Activated CD8-positive, alpha-beta memory T cell treated with anti-CD3 and anti-CD28 coated beads, Interleukin-2, amount 10 ng/mL, durations not matched to agents 7 days and 5 days (primary cell): ENCODE measurements around the gene LYL1. TPM values are rescaled to one million over a fixed set of nuclear protein-coding genes. Genes with fewer than 3 reads are reported as not detected.
A peak's percentile ranks its signal among the peaks of the same experiment; 100 is the strongest.

Source experiments
- ATAC-seq: fragments of 150-1000 bp; cut with Tn5 transposase; one replicate; pipeline ENCODE4 v1.10.0; 2021; ENCODE audit warnings: moderate library complexity
- CTCF ChIA-PET: fragments of 350-600 bp; sonication (Branson Sonifier 250); formaldehyde crosslinking; loops from one replicate; lab custom pipeline; 2021; ENCODE audit warnings: antibody characterized with exemption; lab: Charles Lee
- DNase-seq: peaks from one replicate; pipeline ENCODE4 v3.0.0-alpha.2; 2020
- H3K27ac Mint-ChIP-seq: one replicate; pipeline ENCODE4 v1.8.0; 2021; ENCODE audit warnings: mild to moderate bottlenecking, mixed read lengths
- H3K27me3 Mint-ChIP-seq: one replicate; pipeline ENCODE4 v1.8.0; 2021; ENCODE audit warnings: mixed read lengths
- H3K36me3 Mint-ChIP-seq: one replicate; pipeline ENCODE4 v1.8.0; 2021; ENCODE audit warnings: mild to moderate bottlenecking, mixed read lengths
- H3K4me1 Mint-ChIP-seq: one replicate; pipeline ENCODE4 v1.8.0; 2021; ENCODE audit warnings: mixed read lengths
- H3K4me3 Mint-ChIP-seq: one replicate; pipeline ENCODE4 v1.8.0; 2021; ENCODE audit warnings: mild to moderate bottlenecking, moderate library complexity, mixed read lengths
- H3K9me3 Mint-ChIP-seq: one replicate; pipeline ENCODE4 v1.8.0; 2022; ENCODE audit warnings: low read depth, mixed read lengths
- total RNA-seq, 2 experiments: library from RNA; stranded (reverse); gene quantifications; one replicate each; pipeline ENCODE4 v1.2.3, GENCODE V29; 2021

LYL1 gene
- total RNA-seq, 2 experiments from 2014 or later, result 0.49 to 0.64 TPM

DNA sequence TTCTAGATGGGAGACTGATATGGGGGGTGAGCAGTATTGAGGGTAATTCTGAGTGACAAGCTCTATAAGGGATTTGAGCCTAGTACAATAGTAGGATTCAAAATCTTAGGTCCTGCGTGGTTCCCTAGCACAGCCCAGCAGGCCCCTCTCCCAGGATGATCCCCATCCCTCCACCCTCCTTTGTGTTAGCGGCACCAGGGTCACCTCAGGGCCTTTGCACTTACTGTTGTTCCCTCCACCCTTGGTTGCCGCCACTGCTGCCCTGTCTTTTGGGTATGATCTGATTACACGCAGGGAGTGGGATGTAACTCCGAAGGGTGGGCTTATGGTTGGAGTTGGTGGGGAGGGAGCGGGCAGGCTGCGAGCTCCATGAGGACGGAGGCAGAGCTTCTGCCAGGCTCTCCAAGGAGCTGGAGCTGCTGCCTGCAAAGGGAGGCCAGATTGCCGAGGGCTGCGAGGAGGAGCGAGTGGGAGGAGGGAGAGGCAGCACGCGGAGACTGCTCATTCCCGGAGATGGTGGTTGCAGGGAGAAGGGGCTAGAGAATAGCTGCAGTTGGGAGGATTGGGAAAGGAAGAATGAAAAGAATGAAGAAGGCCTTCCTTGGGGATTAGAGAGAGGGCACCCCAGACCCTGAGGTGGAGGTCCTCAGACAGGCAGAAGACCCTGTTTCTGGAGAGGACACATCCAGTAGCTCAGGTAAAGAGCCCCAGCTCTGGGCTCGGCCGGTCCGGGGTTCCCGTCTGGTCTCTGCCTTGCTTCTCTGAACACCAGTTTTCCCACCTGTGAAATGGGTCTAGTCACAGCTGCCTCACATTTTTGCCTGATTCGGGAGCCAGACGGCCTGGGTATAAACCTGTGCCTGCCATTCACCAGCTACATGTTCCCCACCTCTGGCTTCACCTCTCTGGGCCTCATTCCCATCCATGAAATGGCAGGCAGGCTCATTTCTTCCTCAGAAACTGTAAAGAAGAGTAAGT is 20.6 kb upstream of the LYL1 start:
- no peak overlapping the region for H3K4me3 Mint-ChIP-seq
- H3K36me3 Mint-ChIP-seq, result no peaks in the 10 kb centered on the region
- H3K27me3 Mint-ChIP-seq, result no peaks in the 10 kb centered on the region
- no peak overlapping the region for H3K27ac Mint-ChIP-seq
- H3K9me3 Mint-ChIP-seq, result no peaks in the 10 kb centered on the region
- CTCF ChIA-PET, result interaction anchor here (1.1 kb wide), 1 partner anchor 163 kb away, joined by 3 read pairs; no protein-coding TSS in a partner anchor
- H3K4me1 Mint-ChIP-seq, result peaks cover 44% of the 10 kb centered on the region
- ATAC-seq (no peak), DNase-seq (no peak)

DNA sequence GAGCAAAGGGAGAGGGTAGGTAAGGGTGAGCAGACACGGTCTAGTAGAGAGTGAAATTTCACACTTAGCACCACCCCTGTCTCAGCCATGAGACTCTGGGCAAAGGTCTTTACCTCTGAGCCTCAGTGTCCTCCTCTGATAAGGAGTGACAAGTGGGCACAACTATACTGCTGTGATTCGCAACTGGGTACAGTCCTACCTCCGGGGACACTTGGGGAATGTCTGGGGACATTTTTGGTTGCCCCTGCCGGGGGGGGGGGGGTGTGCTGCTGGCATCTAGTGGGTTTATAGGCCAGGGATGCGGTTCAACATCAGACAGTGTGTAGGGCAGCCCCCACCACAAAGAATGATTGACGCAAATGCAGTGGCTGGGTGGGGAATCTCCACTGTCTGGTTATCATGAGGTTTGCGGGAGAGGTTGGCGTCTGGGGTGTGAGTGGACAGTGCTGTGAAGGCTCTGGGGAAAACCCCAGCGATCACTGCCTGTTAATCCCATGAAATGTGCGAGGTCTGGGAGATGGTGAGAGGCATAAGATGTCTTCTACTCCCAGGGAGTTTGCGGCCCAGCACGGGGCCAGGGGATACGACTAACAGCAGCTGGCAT is 19.7 kb upstream of the LYL1 start:
- peak overlapping the region; percentile 47 for H3K27ac Mint-ChIP-seq
- no peaks in the 10 kb centered on the region for H3K36me3 Mint-ChIP-seq
- no peaks in the 10 kb centered on the region for H3K9me3 Mint-ChIP-seq
- no peak for ATAC-seq
- peaks cover 44% of the 10 kb centered on the region for H3K4me1 Mint-ChIP-seq
- DNase-seq, result no peak
- H3K4me3 Mint-ChIP-seq, result no peak overlapping the region
- no peaks in the 10 kb centered on the region for H3K27me3 Mint-ChIP-seq
- CTCF ChIA-PET, result no interaction called here

DNA sequence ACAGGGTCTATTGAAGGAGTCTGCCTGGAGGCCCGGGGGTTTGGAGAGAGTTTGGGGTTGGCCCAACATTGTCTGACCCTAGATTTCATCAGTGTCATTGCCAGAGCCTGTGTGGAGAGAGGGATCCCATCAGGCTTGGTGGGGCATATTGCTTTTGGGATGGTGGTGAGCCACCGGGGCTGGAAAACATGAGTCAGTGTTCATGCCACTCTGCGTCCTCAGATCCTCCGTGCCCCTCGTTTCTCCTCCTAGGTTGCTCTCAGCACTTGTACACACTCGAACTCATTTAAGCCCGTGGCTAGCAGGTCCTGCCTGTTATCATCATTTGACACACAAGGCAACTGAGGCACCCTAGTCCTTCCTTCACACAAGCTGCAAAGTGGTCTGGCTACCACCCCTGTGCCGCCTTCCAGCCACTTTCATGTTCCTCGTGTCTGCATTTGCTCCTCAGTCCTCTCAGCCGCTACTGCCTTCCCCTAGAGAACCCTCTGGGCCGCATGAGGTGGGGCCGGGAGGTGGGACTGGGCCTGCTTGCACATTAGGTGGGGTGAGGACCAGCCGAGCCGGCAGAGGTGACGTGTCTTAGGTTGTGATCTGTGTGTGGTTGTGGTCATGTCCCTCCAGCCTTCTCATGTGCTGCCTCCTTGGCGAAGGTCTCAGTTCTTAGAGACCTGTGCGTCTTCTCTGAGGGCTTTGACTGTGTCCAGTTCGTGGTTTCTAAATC is 19.1 kb upstream of the LYL1 start:
- no peak overlapping the region for H3K4me3 Mint-ChIP-seq

DNA sequence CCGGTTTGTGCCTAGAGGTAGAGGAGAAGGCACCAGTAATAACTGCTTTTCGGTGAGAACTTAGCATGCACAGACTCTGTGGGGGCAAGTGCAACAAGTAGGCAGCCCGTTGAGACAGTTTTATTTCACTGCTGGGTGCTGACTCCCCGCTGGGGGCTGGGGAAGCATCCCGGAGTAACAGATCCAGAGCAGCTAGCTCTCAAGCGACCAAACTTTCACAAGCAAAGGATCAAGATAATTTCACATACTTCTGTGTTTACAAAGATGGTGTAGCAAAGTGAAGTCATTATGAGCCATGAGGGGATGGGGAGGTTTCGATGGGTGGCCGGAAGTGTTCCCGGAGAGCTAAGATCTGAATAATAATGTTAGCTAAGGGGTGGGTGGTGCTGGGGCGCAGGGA is 18.2 kb upstream of the LYL1 start:
- ATAC-seq (no peak), DNase-seq (no peak)
- H3K27ac Mint-ChIP-seq, result peak overlapping the region; percentile 58
- H3K4me1 Mint-ChIP-seq, result peaks cover 48% of the 10 kb centered on the region
- H3K36me3 Mint-ChIP-seq, result peaks cover 1% of the 10 kb centered on the region
- CTCF ChIA-PET, result interaction anchor here (0.8 to 2.4 kb wide), 3 partner anchors 11 to 35 kb away, joined by 4 to 11 read pairs (median 5); no protein-coding TSS in a partner anchor
- H3K27me3 Mint-ChIP-seq, result no peaks in the 10 kb centered on the region
- H3K9me3 Mint-ChIP-seq, result no peaks in the 10 kb centered on the region
- no peak overlapping the region for H3K4me3 Mint-ChIP-seq

More for the DNA sequence above, 19.1 kb upstream of the LYL1 start:
- H3K27me3 Mint-ChIP-seq, result no peaks in the 10 kb centered on the region
- CTCF ChIA-PET, result interaction anchor here (0.8 to 2.4 kb wide), 2 partner anchors 10 to 17 kb away, joined by 5 to 11 read pairs; no protein-coding TSS in a partner anchor
- no peaks in the 10 kb centered on the region for H3K36me3 Mint-ChIP-seq
- ATAC-seq, result no peak
- no peaks in the 10 kb centered on the region for H3K9me3 Mint-ChIP-seq
- DNase-seq, result peak; percentile 63
- peaks cover 44% of the 10 kb centered on the region for H3K4me1 Mint-ChIP-seq
- peak overlapping the region; percentile 47 for H3K27ac Mint-ChIP-seq

DNA sequence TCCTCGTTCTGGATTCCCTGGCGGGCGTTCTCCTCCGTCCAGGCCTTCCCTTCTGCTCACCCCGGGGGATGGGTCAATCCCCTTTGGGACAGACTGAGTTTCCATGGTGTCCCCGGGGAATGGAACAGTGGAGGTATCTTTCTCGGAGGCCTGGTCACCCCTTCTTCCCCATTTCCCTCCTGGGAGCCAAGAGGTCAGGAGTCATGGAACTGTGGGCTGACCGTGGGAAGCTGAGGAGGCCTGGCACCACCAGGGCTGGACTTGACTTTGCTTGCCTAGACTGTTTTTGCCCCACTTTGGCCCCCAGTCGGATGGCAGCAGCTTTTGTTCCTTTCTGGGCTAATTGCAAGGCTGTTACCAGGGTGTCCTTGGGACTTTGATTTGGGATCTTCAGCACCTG is 17.4 kb upstream of the LYL1 start:
- Mint-ChIP-seq H3K4me1 (peaks cover 56% of the 10 kb centered on the region), H3K27me3 (no peaks in the 10 kb centered on the region), H3K27ac (no peak overlapping the region), H3K4me3 (peak overlapping the region; percentile 74), H3K36me3 (peaks cover 1% of the 10 kb centered on the region), H3K9me3 (no peaks in the 10 kb centered on the region)
- no peak for DNase-seq
- CTCF ChIA-PET, result interaction anchor here (1.4 to 2.4 kb wide), 4 partner anchors 8 to 35 kb away, joined by 4 to 11 read pairs (median 5); partner anchors contain the start of genes IER2 and STX10
- no peak for ATAC-seq

DNA sequence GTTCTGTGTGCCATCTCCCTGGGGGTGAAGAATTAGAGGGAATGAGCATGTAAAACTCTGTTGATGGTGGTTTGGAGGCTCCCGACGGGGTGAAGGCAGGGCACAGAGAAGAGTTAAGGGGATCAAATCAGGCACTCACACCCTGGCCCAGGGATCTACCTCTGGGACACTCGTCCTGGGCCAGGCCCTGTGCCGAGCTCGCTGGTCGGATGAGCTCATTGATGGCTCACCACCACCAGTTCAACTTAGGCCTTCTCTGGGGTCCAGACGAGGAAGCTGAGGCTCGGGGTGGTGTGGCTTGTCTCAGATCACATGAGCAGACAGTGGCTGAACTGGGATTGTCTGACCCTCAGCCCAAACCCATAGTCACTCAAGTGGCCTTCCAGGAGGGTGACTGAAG is 17.0 kb upstream of the LYL1 start:
- no peak for DNase-seq
- Mint-ChIP-seq H3K27me3 (no peaks in the 10 kb centered on the region), H3K9me3 (no peaks in the 10 kb centered on the region), H3K27ac (no peak overlapping the region), H3K4me3 (peak overlapping the region; percentile 74), H3K36me3 (peaks cover 1% of the 10 kb centered on the region), H3K4me1 (peaks cover 60% of the 10 kb centered on the region)
- CTCF ChIA-PET, result interaction anchor here (0.8 to 2.4 kb wide), 6 partner anchors 8 to 36 kb away, joined by 3 to 11 read pairs (median 4); partner anchors contain the start of genes IER2 and STX10
- no peak for ATAC-seq

DNA sequence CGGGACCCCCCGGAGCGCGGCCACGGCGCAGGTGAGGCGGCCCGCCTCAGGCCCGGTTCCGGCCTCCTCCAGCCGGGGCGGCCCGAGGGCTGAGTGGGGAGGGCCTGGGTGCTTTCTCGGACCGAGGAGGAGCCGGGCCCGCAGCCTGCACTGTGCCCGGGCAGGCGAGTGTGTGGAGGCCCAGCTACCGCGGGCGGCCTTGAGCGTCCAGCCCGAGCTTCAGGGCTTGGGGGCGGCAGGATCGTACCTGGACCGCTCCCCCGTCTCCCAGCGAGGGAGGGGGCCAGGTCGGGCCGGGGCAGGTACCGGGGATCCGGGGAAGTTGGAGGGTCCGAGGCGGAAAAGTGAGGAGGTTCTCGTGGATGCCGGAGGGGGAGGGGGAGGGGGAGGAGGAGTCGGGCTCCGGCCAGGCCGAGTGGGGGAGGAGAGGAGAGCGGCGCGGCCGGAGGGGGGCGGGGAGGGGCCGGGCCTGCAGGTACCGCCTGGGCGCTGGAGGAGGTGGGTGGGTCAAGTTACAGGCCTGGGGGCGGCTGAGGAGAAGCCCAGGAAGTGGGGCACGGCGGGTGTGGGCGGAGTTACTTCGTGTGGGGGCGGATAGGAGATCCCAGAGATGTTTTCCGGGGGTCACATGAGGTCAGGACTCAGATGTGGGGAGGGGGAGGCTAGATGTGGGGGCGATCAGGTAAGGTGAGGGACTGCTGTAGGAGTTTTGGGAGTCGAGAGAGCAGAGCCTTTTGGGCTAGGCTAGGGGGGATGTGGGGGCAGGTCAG is 16.0 kb upstream of the LYL1 start:
- H3K9me3 Mint-ChIP-seq, result no peaks in the 10 kb centered on the region
- H3K4me1 Mint-ChIP-seq, result peaks cover 61% of the 10 kb centered on the region
- CTCF ChIA-PET, result interaction anchor here (0.8 to 3.7 kb wide), 11 partner anchors 9 to 77 kb away, joined by 3 to 32 read pairs (median 4); partner anchors contain the start of genes IER2 and STX10
- peak; percentile 81 for DNase-seq
- no peaks in the 10 kb centered on the region for H3K27me3 Mint-ChIP-seq
- no peak for ATAC-seq
- peak overlapping the region; percentile 76 for H3K27ac Mint-ChIP-seq
- peak overlapping the region; percentile 74 for H3K4me3 Mint-ChIP-seq
- H3K36me3 Mint-ChIP-seq, result peaks cover 1% of the 10 kb centered on the region

DNA sequence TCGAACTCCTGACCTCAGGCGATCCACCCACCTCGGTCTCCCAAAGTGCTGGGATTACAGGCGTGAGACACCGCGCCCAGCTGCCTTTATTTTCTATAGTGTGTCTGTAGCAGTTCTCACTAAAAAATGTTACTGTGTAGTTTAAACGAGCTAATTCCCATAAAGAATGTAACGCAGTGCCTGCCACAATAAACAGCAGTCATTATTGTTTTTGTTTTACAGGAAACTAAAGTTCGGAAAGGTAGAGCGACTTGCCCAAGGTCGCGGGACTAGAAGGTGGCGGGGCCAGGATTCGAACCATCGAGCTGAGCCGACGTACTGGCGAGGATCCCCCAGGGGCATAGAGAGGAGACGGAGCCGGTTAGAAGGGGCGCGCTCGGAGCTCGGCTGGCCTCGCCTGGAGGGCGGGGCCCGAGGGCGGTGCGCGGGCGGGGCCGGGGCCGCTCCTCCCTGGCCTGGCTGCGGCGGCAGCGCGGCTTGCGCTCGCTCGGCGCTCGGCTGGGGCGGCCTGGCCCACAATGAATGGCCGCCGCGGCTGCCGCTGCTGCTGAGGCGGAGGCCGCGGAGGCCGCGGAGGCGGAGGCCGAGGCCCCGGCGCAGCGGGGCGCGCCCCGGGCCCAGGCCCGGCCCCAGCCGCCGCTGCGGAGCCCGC is 15.2 kb upstream of the LYL1 start, which contains the start of gene NACC1:
TSS of gene NACC1 (plus strand) at position 493 of the 652 bp plus-strand sequence. CDS start 16,944 bp downstream, outside the sequence.
- Mint-ChIP-seq H3K4me1 (peaks cover 56% of the 10 kb centered on the region), H3K9me3 (no peaks in the 10 kb centered on the region), H3K4me3 (peak within 1 kb of the TSS; percentile 93), H3K36me3 (peaks cover 1% of the 10 kb centered on the region), H3K27me3 (no peaks in the 10 kb centered on the region), H3K27ac (peak within 1 kb of the TSS; percentile 96)
- DNase-seq (peak; percentile 93), ATAC-seq (peak; percentile 88)
- CTCF ChIA-PET, result interaction anchor here (0.8 to 3.7 kb wide), 9 partner anchors 12 to 153 kb away, joined by 3 to 32 read pairs (median 5); partner anchors contain the start of genes IER2 and STX10

DNA sequence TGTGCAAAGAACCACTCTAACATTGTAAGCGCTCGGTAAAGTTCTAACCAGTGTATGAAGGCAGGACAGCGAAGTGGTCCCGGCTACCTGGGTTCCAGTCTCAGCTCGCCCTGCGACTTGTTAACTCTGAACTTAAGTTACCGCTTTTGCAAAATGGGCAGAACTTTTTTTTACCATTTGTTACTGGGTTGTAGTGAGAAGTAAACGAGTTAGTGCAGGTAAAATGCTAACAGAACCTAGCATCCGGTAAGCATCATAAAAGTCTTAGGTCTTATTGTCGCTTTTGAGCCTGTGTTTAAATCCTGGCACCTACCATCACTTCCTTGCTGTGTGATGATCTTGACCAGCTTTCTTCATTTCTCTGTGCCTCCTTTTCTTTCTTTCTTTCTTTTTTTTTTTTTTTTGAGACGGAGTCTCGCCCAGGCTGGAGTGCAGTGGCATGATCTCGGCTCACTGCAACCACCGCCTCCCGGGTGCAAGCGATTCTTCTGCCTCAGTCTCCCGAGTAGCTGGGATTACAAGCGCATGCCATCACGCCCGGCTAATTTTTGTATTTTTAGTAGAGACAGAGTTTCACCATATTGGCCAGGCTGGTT is 14.6 kb upstream of the LYL1 start:
- peak; percentile 8 for ATAC-seq
- H3K4me3 Mint-ChIP-seq, result peak overlapping the region; percentile 93
- CTCF ChIA-PET, result interaction anchor here (0.6 to 3.7 kb wide), 8 partner anchors 12 to 152 kb away, joined by 3 to 32 read pairs (median 6); partner anchors contain the start of genes IER2 and STX10
- no peaks in the 10 kb centered on the region for H3K27me3 Mint-ChIP-seq
- peaks cover 51% of the 10 kb centered on the region for H3K4me1 Mint-ChIP-seq
- no peak for DNase-seq
- peak overlapping the region; percentile 96 for H3K27ac Mint-ChIP-seq
- no peaks in the 10 kb centered on the region for H3K9me3 Mint-ChIP-seq
- H3K36me3 Mint-ChIP-seq, result peaks cover 5% of the 10 kb centered on the region

DNA sequence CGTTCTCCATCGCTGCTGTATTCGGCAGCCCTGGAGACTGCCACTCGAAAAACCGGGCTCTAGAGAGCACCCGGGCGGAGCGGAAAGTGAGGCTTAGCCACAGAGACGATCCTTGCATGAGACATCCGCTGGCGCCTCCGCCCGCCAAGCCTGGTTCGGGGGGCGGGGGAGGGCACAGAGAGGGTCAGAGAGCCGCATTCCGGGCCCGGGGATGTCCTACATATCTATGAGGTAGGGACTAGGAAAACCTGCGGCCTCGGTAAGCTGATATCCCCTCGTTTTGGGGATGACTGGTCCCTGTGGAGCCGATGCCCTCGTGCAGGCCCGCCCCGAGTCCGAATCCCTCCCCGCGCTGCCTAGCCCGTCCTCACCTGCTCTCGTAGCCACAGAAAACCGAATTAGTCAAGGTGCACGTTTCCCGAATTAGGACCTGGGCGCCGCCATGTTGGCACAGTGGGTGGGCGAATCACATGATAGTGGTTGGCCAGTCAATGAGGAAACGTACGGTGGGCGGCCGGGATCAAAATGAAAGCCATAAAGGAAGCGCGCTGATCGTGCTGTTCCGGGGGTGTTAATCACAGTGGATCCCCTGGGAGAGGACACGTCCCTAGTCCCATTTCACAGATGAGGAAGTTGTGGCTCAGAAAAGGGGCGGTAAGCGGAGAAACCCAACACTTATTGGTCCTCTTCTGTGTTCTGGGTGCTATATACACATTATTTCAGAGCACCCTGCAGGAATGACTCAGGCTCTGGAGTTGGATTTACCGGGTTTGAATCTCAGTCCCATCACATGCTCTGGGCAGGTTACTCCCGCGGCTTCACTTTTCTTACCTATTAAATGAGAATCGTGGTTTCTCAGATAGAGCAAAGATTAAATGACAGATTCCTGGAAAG is 13.9 kb upstream of the LYL1 start, which contains the start of gene TRMT1:
TSS of gene TRMT1 (minus strand) at position 459 of the 894 bp plus-strand sequence. CDS start at position 118, 341 bp downstream.
- ATAC-seq (peak; percentile 63), DNase-seq (peak; percentile 95)
- CTCF ChIA-PET, result interaction anchor here (1.9 to 3.7 kb wide), 3 partner anchors 11 to 151 kb away, joined by 11 to 32 read pairs (median 15); no protein-coding TSS in a partner anchor
- H3K36me3 Mint-ChIP-seq, result peaks cover 5% of the 10 kb centered on the region
- H3K9me3 Mint-ChIP-seq, result no peaks in the 10 kb centered on the region
- peaks cover 43% of the 10 kb centered on the region for H3K4me1 Mint-ChIP-seq
- peak within 1 kb of the TSS; percentile 96 for H3K27ac Mint-ChIP-seq
- no peaks in the 10 kb centered on the region for H3K27me3 Mint-ChIP-seq
- H3K4me3 Mint-ChIP-seq, result peak within 1 kb of the TSS; percentile 93
